ENCODE data around the gene ALG14.

The ALG14 gene

DNA sequence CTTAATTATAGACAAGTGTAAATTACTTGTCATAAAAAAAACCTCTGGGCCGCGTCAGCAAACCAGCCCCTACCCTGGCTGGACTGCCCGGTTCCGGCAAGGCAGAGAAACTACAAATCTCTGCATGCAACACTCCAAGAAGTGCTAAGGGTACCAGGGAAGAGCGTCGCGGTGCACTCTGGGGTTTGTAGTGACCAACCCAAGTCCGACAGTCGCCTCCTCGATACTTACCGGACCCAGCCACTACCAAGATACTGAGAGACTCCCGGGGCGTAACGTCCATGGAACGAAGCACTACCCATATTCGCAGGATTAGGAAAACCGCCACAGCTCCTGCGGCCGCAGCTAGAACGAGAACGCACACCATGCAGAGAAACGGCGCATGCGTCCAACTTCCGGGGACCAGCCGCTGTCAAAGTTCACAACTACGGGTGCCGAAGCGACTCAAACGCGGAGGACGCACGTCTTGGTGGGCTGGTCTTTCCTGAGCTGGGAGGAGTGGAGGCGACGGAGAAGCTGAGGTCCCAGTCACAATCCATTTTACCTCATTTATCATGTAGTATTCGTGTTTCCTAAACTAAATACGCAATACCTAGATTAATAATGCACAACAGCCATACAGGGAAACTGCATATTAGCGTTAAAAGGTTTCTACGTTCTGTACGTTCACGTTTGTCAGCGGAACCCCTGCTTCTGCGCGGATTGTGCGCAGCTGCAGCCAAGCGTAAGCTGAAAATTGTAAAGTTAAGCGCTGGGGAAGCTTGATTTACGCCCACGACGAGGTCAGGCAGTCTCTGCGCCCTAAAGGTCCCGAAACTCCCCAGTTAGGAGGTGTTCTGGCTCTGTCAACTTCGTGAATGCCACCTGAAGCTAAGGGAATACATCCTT lies at the start of gene ALG14:
Gene ALG14, minus strand, starts transcription at position 420 of the 888 bp plus-strand sequence. Its CDS starts 53 bp downstream, at position 367.
- H3K9me3 ChIP-seq (ENCODE audit: control insufficient read depth, insufficient read depth, low read length), result no peaks in the 10 kb centered on the region
- peak within 1 kb of the TSS; percentile 79 for H3K9ac ChIP-seq (ENCODE audit: low read depth, low read length)
- H3K4me1 ChIP-seq (ENCODE audit: insufficient read depth, low read length), result no peaks in the 10 kb centered on the region

GRCh38 chr1:95122151-95122697 lies 49.5 kb upstream of the ALG14 start:
- H3K4me1 ChIP-seq (ENCODE audit: insufficient read depth, low read length), result no peaks in the 10 kb centered on the region
- no peak overlapping the region for H3K9ac ChIP-seq (ENCODE audit: low read depth, low read length)
- H3K36me3 ChIP-seq (ENCODE audit: insufficient read depth, low read length), result no peaks in the 10 kb centered on the region
- no peaks in the 10 kb centered on the region for H3K9me3 ChIP-seq (ENCODE audit: control insufficient read depth, insufficient read depth, low read length)

More for the DNA sequence above, at the start of gene ALG14:
- no peaks in the 10 kb centered on the region for H3K36me3 ChIP-seq (ENCODE audit: insufficient read depth, low read length)

DNA sequence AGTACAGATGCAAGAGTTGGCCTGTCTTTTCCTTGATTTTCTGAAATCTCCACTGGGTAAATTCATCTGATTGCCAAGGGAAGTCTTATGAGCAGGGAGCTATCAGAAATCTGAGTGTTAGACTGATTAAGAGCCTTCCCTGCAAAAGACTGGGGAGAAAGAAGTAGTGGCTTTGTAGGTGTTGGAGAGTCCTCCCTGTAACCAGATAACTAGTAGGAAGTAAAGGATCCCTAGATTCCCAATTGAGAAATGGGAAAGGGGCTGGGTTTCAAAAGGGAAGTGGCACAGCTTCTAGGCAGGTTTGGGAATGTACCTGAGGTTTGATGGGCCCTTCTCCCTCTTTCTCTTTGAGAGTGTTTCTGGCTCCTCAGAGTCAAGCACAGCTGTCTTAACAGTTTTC lies 46.5 kb upstream of the ALG14 start:
- Histone ChIP-seq H3K4me1 (ENCODE audit: insufficient read depth, low read length) (no peaks in the 10 kb centered on the region), H3K36me3 (ENCODE audit: insufficient read depth, low read length) (no peaks in the 10 kb centered on the region), H3K9me3 (ENCODE audit: control insufficient read depth, insufficient read depth, low read length) (no peaks in the 10 kb centered on the region), H3K9ac (ENCODE audit: low read depth, low read length) (no peak overlapping the region)

DNA sequence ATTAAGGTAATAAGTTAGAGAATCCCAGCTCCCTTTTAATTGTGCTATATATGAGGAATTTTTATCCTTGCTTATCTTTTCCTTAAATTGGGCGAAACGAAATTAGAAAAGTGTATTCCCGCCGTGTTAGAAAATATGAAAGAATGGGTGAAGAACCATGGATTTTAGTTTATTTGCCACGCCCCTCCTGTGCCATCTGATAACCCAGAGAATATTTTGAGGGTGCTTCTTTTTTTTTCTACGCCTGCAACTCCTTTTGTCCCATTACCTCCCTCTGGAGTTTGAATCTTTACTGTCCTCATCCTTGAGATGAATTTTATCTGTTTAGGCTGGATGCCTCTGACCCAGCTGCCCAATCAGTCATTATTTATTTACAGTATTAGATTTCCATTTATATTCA lies 46.0 kb upstream of the ALG14 start:
- Histone ChIP-seq H3K36me3 (ENCODE audit: insufficient read depth, low read length) (no peaks in the 10 kb centered on the region), H3K4me1 (ENCODE audit: insufficient read depth, low read length) (no peaks in the 10 kb centered on the region), H3K9ac (ENCODE audit: low read depth, low read length) (no peak overlapping the region), H3K9me3 (ENCODE audit: control insufficient read depth, insufficient read depth, low read length) (no peaks in the 10 kb centered on the region)

- H3K9ac ChIP-seq (ENCODE audit: low read depth, low read length), result peak overlapping the region; percentile 91
- H3K4me1 ChIP-seq (ENCODE audit: insufficient read depth, low read length), result no peaks in the 10 kb centered on the region
Measured at GRCh38 chr1:95118067-95118499, 45.3 kb upstream of the ALG14 start.

DNA sequence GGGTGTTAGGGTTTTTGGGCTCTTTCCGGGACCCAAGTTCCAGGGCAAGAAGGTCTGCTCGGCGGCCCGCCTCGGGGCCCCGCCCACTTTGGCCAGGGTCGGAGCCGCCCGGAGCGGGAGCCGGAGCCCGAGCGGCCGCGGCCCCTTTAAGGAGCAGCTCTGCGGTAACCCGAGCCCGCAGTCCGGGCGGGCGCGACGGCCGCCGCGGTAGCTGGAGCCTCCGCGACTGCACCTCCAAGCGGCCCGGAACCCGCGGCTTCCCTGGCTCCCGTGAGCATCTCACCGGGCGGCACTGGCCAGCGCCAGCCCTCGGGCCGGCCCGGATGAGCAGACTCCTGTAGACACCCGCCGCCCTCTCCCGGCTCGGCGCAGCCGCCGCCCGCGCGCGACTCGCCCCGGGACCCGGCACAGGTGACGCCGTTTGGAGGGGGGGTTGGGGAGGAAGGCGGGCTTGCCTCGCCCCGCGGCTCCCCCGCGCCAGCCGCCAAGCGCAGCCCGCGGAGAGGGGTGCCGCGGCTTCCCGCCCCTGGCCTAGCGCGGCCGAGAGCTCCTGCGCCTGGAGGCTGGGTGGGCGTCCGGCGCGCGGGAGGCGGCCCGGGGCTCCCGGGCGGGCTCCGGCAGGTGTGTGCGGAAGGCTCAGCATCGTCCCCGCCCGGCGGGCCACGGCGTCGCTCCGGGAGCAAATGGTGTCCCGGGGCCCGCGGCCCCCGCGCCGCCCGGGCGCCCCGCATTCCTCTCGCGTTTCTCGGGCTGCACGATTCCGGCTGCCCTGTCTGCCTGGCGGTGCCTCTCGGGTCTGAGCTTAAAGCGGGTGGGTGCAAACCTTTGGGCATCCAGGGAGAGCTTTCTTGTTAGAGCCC lies 44.7 kb upstream of the ALG14 start, which contains the start of gene TLCD4:
Gene TLCD4, plus strand, starts transcription at position 149 of the 860 bp plus-strand sequence. CDS start 26,547 bp downstream, outside the sequence.
- H3K9ac ChIP-seq (ENCODE audit: low read depth, low read length), result peak within 1 kb of the TSS; percentile 91

More at GRCh38 chr1:95118067-95118499, 45.3 kb upstream of the ALG14 start:
- no peaks in the 10 kb centered on the region for H3K9me3 ChIP-seq (ENCODE audit: control insufficient read depth, insufficient read depth, low read length)
- H3K36me3 ChIP-seq (ENCODE audit: insufficient read depth, low read length), result no peaks in the 10 kb centered on the region

GRCh38 chr1:95116580-95117206 lies 43.9 kb upstream of the ALG14 start:
- H3K9ac ChIP-seq (ENCODE audit: low read depth, low read length), result peak overlapping the region; percentile 91
- no peaks in the 10 kb centered on the region for H3K36me3 ChIP-seq (ENCODE audit: insufficient read depth, low read length)
- H3K4me1 ChIP-seq (ENCODE audit: insufficient read depth, low read length), result no peaks in the 10 kb centered on the region
- H3K9me3 ChIP-seq (ENCODE audit: control insufficient read depth, insufficient read depth, low read length), result no peaks in the 10 kb centered on the region

More for the DNA sequence above, 44.7 kb upstream of the ALG14 start, which contains the start of gene TLCD4:
- Histone ChIP-seq H3K4me1 (ENCODE audit: insufficient read depth, low read length) (no peaks in the 10 kb centered on the region), H3K9me3 (ENCODE audit: control insufficient read depth, insufficient read depth, low read length) (no peaks in the 10 kb centered on the region), H3K36me3 (ENCODE audit: insufficient read depth, low read length) (no peaks in the 10 kb centered on the region)

DNA sequence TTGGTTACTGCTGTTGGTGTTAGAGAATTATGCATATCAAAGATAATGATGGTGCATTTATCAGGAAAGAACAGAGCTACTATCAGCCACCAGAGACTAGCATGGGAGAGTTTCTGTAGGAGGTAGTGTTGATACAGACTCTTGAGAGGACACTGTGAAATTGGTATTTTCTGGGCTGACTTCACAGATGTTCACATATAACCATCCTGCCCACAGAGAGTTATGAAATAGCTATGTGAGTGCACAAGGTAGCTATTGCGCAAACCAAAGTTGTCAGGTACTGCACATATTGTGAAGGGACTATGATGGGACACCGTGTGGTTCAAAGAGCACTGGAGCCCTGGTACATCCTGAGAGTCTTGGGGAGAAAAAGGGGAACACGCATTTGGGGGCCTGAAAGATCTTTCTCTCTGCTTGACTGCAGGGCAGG lies 43.0 kb upstream of the ALG14 start:
- Histone ChIP-seq H3K9me3 (ENCODE audit: control insufficient read depth, insufficient read depth, low read length) (no peaks in the 10 kb centered on the region), H3K4me1 (ENCODE audit: insufficient read depth, low read length) (no peaks in the 10 kb centered on the region), H3K36me3 (ENCODE audit: insufficient read depth, low read length) (no peaks in the 10 kb centered on the region), H3K9ac (ENCODE audit: low read depth, low read length) (no peak overlapping the region)

- H3K9ac ChIP-seq (ENCODE audit: low read depth, low read length), result no peak overlapping the region
- H3K9me3 ChIP-seq (ENCODE audit: control insufficient read depth, insufficient read depth, low read length), result no peaks in the 10 kb centered on the region
- H3K36me3 ChIP-seq (ENCODE audit: insufficient read depth, low read length), result no peaks in the 10 kb centered on the region
- no peaks in the 10 kb centered on the region for H3K4me1 ChIP-seq (ENCODE audit: insufficient read depth, low read length)
Measured at GRCh38 chr1:95113684-95114083, 40.9 kb upstream of the ALG14 start.

GRCh38 chr1:95111014-95111413 lies 38.3 kb upstream of the ALG14 start:
- Histone ChIP-seq H3K4me1 (ENCODE audit: insufficient read depth, low read length) (no peaks in the 10 kb centered on the region; the same call in 1 of the 2 replicates), H3K36me3 (ENCODE audit: insufficient read depth, low read length) (no peaks in the 10 kb centered on the region), H3K9ac (ENCODE audit: low read depth, low read length) (no peak overlapping the region), H3K9me3 (ENCODE audit: control insufficient read depth, insufficient read depth, low read length) (no peaks in the 10 kb centered on the region)

- no peaks in the 10 kb centered on the region for H3K9me3 ChIP-seq (ENCODE audit: control insufficient read depth, insufficient read depth, low read length)
- H3K4me1 ChIP-seq (ENCODE audit: insufficient read depth, low read length), result no peaks in the 10 kb centered on the region; the same call in 1 of the 2 replicates
- H3K9ac ChIP-seq (ENCODE audit: low read depth, low read length), result no peak overlapping the region
- H3K36me3 ChIP-seq (ENCODE audit: insufficient read depth, low read length), result no peaks in the 10 kb centered on the region
Measured at GRCh38 chr1:95108792-95109191, 36.0 kb upstream of the ALG14 start.

DNA sequence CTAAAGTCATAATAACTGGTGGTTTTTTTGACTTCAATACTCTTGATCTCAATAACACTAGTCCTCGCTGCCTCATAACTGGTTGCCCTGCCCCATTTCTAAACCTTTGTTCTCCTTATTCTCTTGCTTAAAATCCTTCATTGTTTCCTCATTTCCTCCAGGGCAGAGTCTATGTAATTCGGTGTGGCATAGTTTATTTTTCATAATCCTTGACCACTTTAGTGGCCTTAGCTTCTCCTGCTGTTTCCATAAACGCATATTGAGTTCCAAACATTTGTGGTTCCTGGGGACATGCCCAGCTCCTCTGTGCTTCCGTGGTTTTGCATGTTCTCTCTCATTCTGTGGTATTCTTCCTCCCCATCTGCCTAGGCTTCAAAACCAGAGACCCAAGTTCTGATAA lies 25.4 kb upstream of the ALG14 start:
- Histone ChIP-seq H3K36me3 (ENCODE audit: insufficient read depth, low read length) (no peaks in the 10 kb centered on the region), H3K9me3 (ENCODE audit: control insufficient read depth, insufficient read depth, low read length) (no peaks in the 10 kb centered on the region), H3K4me1 (ENCODE audit: insufficient read depth, low read length) (no peaks in the 10 kb centered on the region), H3K9ac (ENCODE audit: low read depth, low read length) (no peak overlapping the region)

DNA sequence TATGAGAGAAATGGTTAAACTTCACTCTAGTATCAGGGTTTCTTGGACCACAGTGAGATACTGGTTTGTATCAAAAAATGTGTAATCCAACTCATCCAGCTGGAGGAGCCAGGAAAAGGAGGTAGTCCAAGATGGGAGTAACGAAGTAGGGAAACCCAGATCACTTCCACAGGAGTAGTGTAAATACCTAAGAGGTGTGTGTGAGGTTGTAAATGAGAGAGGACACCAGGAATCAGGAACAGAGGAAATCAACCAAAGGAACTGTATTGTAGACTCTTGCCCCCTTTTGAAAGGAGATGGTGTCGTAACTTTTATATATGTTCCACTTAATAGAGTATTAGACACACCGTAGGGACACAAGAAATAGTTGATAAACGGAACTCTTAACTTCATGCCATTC lies 24.7 kb upstream of the ALG14 start:
- Histone ChIP-seq H3K9ac (ENCODE audit: low read depth, low read length) (no peak overlapping the region), H3K9me3 (ENCODE audit: control insufficient read depth, insufficient read depth, low read length) (no peaks in the 10 kb centered on the region), H3K36me3 (ENCODE audit: insufficient read depth, low read length) (no peaks in the 10 kb centered on the region), H3K4me1 (ENCODE audit: insufficient read depth, low read length) (no peaks in the 10 kb centered on the region)
